Measurements from ENCODE around the gene PI4KA. TPM values are rescaled to one million over a fixed set of nuclear protein-coding genes. Genes with fewer than 3 reads are reported as not detected.

The PI4KA gene
- total RNA-seq, 1 donor from 2014 or later, result 150 TPM

GRCh38 chr22:20802922-20803553 is 55.6 kb downstream of the PI4KA start:
- no peak overlapping the region for H3K27ac ChIP-seq
- peaks cover 79 to 100% of the 10 kb centered on the region in 2 donors for H3K36me3 ChIP-seq
- H3K9me3 ChIP-seq, result no peaks in the 10 kb centered on the region
- no peak overlapping the region for H3K4me3 ChIP-seq
- intact Hi-C loops (cut with DNase I), result no loop called here
- no peak for TF ChIP-seq CTCF (IDR thresholded peaks at IDR 0.05)
- no peaks in the 10 kb centered on the region for H3K4me1 ChIP-seq
- no peaks in the 10 kb centered on the region for H3K27me3 ChIP-seq
- no peak for DNase-seq (ENCODE audit: low spot score in 2 of 2)

- TF ChIP-seq CTCF (IDR thresholded peaks at IDR 0.05), result no peak
- Histone ChIP-seq H3K4me1 (no peaks in the 10 kb centered on the region), H3K9me3 (no peaks in the 10 kb centered on the region), H3K27ac (no peak overlapping the region), H3K36me3 (peaks cover 83 to 100% of the 10 kb centered on the region in 2 donors), H3K27me3 (no peaks in the 10 kb centered on the region), H3K4me3 (no peak overlapping the region)
- no peak for DNase-seq (ENCODE audit: low spot score in 2 of 2)
- intact Hi-C loops (cut with DNase I), result no loop called here
These were observed 56.2 kb downstream of the PI4KA start for GRCh38 chr22:20802452-20802851.

GRCh38 chr22:20799449-20799848 is 59.2 kb downstream of the PI4KA start:
- intact Hi-C loops (cut with DNase I), result no loop called here
- no peaks in the 10 kb centered on the region for H3K27me3 ChIP-seq
- no peak for TF ChIP-seq CTCF (IDR thresholded peaks at IDR 0.05)

GRCh38 chr22:20798974-20799373 is 59.6 kb downstream of the PI4KA start:
- H3K4me3 ChIP-seq, result no peak overlapping the region
- intact Hi-C loops (cut with DNase I), result no loop called here
- TF ChIP-seq CTCF (IDR thresholded peaks at IDR 0.05), result no peak

More at GRCh38 chr22:20799449-20799848, 59.2 kb downstream of the PI4KA start:
- Histone ChIP-seq H3K4me1 (no peaks in the 10 kb centered on the region), H3K4me3 (no peak overlapping the region), H3K36me3 (peaks cover 81 to 97% of the 10 kb centered on the region in 2 donors), H3K27ac (no peak overlapping the region), H3K9me3 (no peaks in the 10 kb centered on the region)
- DNase-seq (ENCODE audit: low spot score in 2 of 2), result no peak

GRCh38 chr22:20798218-20798617 is 60.4 kb downstream of the PI4KA start:
- TF ChIP-seq CTCF (IDR thresholded peaks at IDR 0.05), result no peak
- H3K36me3 ChIP-seq, result peaks cover 69 to 92% of the 10 kb centered on the region in 2 donors
- DNase-seq (ENCODE audit: low spot score in 2 of 2), result no peak

More at GRCh38 chr22:20798974-20799373, 59.6 kb downstream of the PI4KA start:
- Histone ChIP-seq H3K36me3 (peaks cover 76 to 97% of the 10 kb centered on the region in 2 donors), H3K4me1 (no peaks in the 10 kb centered on the region), H3K27me3 (no peaks in the 10 kb centered on the region), H3K27ac (no peak overlapping the region), H3K9me3 (no peaks in the 10 kb centered on the region)
- no peak for DNase-seq (ENCODE audit: low spot score in 2 of 2)

More at GRCh38 chr22:20798218-20798617, 60.4 kb downstream of the PI4KA start:
- no peaks in the 10 kb centered on the region for H3K27me3 ChIP-seq
- H3K4me3 ChIP-seq, result no peak overlapping the region
- intact Hi-C loops (cut with DNase I), result no loop called here
- no peaks in the 10 kb centered on the region for H3K9me3 ChIP-seq
- no peaks in the 10 kb centered on the region for H3K4me1 ChIP-seq
- H3K27ac ChIP-seq, result no peak overlapping the region
